Measurements from ENCODE around the gene ART3. TPM values are rescaled to one million over a fixed set of nuclear protein-coding genes. Genes with fewer than 3 reads are reported as not detected.
"Not testable (repeated sequence)": the region's sequence is repeated elsewhere in the genome, so short reads cannot be mapped to it uniquely, and the experiment has no call there.

The ART3 gene
- total RNA-seq, 1 donor = not detected

DNA sequence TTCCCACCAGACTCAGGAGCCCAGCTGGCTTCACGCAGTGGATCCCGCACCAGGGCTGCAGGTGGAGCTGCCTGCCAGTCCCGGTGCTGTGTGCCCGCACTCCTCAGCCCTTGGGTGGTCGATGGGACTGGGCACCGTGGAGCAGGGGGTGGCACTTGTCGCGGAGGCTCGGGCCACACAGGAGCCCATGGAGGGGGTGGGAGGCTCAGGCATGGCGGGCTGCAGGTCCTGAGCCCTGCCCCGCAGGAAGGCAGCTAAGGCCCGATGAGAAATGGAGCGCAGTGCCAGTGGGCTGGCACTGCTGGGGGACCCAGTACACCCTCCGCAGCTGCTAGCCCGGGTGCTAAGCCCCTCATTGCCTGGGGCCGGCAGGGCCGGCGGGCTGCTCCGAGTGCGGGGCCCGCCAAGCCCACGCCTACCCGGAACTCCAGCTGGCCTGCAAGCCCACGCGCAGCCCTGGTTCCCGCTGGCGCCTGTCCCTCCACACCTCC is 23.9 kb upstream of the ART3 start:
- DNase-seq (ENCODE audit: low read depth); H3K4me3 ChIP-seq (ENCODE audit: low read depth, low read length): not testable (repeated sequence)

DNA sequence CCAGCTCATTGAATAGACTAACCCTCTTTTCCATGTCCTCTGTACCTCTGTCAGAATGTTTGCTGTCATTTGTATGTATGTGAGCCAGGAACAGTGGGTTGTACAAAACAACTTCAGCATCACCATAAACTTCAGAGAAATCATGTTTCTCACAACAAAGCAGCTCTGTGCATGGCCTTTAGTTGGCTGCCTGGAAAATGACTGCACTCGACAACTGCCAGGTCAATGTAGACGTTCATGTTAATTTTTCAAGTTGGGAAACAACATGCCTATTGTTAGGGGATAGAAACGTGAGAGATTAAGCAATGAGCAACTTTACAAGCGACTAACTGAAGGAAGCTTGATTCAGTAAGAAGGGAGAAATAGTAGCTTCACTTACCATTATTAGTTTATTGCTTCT is 20.8 kb upstream of the ART3 start:
- no peak for DNase-seq (ENCODE audit: low read depth)
- TF ChIP-seq, protein P1, sequence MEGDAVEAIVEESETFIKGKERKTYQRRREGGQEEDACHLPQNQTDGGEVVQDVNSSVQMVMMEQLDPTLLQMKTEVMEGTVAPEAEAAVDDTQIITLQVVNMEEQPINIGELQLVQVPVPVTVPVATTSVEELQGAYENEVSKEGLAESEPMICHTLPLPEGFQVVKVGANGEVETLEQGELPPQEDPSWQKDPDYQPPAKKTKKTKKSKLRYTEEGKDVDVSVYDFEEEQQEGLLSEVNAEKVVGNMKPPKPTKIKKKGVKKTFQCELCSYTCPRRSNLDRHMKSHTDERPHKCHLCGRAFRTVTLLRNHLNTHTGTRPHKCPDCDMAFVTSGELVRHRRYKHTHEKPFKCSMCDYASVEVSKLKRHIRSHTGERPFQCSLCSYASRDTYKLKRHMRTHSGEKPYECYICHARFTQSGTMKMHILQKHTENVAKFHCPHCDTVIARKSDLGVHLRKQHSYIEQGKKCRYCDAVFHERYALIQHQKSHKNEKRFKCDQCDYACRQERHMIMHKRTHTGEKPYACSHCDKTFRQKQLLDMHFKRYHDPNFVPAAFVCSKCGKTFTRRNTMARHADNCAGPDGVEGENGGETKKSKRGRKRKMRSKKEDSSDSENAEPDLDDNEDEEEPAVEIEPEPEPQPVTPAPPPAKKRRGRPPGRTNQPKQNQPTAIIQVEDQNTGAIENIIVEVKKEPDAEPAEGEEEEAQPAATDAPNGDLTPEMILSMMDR (IDR thresholded peaks at IDR 0.05; ENCODE audit: insufficient read depth, low read depth, low read length) = no peak
- no peak overlapping the region for H3K4me3 ChIP-seq (ENCODE audit: low read depth, low read length)

DNA sequence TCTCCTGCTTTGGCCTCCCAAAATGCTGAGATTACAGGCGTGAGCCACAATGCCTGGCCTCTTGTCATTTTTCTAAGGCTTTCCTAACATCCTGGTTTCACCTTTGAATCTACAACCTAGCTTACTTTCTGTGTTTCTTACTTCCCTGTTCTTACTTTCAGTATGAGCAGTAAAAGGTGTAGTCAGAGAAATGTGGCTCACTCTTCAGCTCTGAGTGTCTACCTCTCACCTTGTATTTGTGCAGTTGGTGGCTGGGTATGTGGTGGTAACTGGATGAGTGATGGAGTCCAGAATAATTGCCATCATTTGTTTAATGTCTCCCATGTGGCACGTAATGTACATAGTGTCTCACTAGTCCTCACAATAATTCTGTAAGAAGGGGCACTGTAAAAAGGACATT is 19.5 kb upstream of the ART3 start:
- no peak overlapping the region for H3K4me3 ChIP-seq (ENCODE audit: low read depth, low read length)
- no peak for DNase-seq (ENCODE audit: low read depth)
- TF ChIP-seq, protein P1 (IDR thresholded peaks at IDR 0.05; ENCODE audit: insufficient read depth, low read depth, low read length) = no peak

DNA sequence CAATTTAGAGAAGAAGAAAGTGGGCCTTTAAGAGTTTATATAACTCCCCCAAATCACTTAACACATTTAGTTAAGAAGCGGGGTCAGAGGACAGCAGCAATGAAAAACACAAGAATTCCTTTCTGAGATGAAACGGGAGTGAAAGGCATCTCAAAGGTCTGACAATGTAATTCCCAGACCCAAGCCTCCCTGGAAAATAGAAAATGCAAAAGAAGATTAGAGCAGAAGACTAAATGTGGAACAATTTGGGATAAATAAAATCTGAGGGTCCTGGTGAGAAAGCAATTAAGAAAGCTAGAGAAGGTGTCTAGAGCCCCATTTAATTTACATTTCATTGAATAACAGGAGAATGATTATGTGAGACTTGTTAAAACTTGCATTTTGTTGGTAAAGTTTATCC is 19.1 kb upstream of the ART3 start:
- DNase-seq (ENCODE audit: low read depth) = no peak
- TF ChIP-seq, protein P1 (IDR thresholded peaks at IDR 0.05; ENCODE audit: insufficient read depth, low read depth, low read length) = no peak
- no peak overlapping the region for H3K4me3 ChIP-seq (ENCODE audit: low read depth, low read length)

DNA sequence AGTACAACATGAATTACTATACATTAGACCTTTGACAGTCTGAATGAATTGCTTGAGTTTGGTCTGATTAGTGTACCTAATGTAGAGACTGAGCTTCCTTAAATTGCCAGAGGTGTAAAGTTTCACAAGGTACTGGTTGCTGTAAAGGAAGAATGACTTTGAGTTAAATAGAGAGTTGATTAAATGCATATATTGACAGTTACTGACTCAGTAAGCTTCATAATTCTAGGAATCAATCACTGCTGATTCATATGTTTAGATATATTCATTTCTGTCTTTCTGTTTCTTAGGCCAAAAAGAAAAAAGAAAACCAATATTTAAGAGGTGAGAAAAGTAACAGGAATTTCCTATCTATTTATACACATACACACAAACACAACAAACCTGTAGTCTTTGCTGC is 16.2 kb upstream of the ART3 start:
- TF ChIP-seq, protein P1 (IDR thresholded peaks at IDR 0.05; ENCODE audit: insufficient read depth, low read depth, low read length) = no peak
- DNase-seq (ENCODE audit: low read depth) = no peak
- no peak overlapping the region for H3K4me3 ChIP-seq (ENCODE audit: low read depth, low read length)

DNA sequence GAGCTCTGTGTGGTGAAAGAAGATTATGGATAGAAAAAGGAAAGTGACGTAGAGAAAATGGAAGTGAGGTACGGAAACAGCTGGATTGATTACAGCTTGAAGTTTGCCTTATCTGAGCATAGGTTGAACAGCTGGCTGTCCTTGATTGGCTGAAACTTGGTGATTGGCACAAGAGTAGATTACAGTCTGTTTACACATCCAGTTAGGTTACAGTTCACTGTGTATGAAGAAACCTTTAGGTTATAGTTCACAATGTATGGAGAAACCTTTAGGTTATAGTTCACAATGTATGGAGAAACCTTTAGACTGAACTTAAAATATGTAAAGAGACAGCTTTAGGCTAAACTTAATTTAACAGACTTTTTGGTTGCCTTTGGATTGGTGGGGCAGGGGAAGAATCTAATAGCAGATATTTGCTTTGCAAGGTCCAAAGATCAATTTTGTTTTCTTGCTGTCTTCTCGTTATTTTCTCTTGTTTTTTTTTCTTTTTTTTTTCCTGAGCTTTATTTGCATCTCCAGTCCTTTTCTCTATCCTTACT is 15.6 kb upstream of the ART3 start:
- H3K4me3 ChIP-seq (ENCODE audit: low read depth, low read length) = no peak overlapping the region
- DNase-seq (ENCODE audit: low read depth) = no peak
- TF ChIP-seq, protein P1 (IDR thresholded peaks at IDR 0.05; ENCODE audit: insufficient read depth, low read depth, low read length) = no peak

DNA sequence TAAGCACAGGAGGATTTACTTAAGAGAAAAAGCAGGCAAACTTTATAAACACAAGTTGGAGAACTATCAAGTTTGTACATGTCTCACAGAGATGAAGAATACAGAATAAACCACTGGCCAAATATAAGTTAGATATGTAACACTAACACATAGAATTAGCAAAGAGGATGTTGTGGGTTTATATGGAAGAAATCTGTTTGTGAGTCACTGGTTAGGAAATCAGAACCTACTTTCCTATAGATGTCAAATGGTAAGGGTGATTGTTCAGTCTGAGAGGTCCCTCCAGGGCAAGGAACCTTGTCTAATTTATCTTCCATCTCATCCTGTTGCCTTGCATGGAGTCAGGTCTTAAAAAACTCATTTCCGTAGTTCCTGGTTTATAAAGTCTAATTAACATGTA is 14.8 kb upstream of the ART3 start:
- no peak for DNase-seq (ENCODE audit: low read depth)
- H3K4me3 ChIP-seq (ENCODE audit: low read depth, low read length) = no peak overlapping the region
- TF ChIP-seq, protein P1 (IDR thresholded peaks at IDR 0.05; ENCODE audit: insufficient read depth, low read depth, low read length) = no peak
